Gastroesophageal sphincter (tissue), 3 donors: Measurements from ENCODE around the gene EBLN2.

ENCODE experiments used
- EP300 ChIP-seq: sonication (generic); formaldehyde crosslinking; IDR thresholded peaks from one replicate; pipeline ENCODE4 v1.6.1; 2017; ENCODE audit warnings: antibody characterized with exemption, mild to moderate bottlenecking
- POLR2A ChIP-seq, 2 donors: fragments of 450-650 bp; IDR thresholded peaks; one replicate each; pipeline ENCODE4 v1.6.1; 2017; ENCODE audit warnings: antibody characterized with exemption in 2 of 2, mild to moderate bottlenecking in 2 of 2, moderate library complexity in 1 of 2
- TF ChIP-seq, protein P1 (sequence below), 4 experiments: fragments of 200-600 bp in 2 of 4; fragments of 450-650 bp in 2 of 4; sonication (generic) in 1 of 4; IDR thresholded peaks; one replicate each; pipeline ENCODE4 v1.5.1; 2017 to 2019; ENCODE audit warnings: antibody characterized with exemption in 4 of 4, mild to moderate bottlenecking in 2 of 4, moderate library complexity in 2 of 4

GRCh38 chr3:73110530-73110929, 49.1 kb downstream of the EBLN2 start:
- TF ChIP-seq EP300, result no peak
- TF ChIP-seq, protein P1, sequence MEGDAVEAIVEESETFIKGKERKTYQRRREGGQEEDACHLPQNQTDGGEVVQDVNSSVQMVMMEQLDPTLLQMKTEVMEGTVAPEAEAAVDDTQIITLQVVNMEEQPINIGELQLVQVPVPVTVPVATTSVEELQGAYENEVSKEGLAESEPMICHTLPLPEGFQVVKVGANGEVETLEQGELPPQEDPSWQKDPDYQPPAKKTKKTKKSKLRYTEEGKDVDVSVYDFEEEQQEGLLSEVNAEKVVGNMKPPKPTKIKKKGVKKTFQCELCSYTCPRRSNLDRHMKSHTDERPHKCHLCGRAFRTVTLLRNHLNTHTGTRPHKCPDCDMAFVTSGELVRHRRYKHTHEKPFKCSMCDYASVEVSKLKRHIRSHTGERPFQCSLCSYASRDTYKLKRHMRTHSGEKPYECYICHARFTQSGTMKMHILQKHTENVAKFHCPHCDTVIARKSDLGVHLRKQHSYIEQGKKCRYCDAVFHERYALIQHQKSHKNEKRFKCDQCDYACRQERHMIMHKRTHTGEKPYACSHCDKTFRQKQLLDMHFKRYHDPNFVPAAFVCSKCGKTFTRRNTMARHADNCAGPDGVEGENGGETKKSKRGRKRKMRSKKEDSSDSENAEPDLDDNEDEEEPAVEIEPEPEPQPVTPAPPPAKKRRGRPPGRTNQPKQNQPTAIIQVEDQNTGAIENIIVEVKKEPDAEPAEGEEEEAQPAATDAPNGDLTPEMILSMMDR (IDR thresholded peaks at IDR 0.05), result no peak
- no peak for TF ChIP-seq POLR2A (IDR thresholded peaks at IDR 0.05)
